ENCODE results near the gene INTS2.
A peak's percentile ranks its signal among the peaks of the same experiment; 100 is the strongest.

INTS2 gene
- long read RNA-seq, full-length matches to known transcripts = 8 of 20 reads
- long read RNA-seq, partial matches to known transcripts = 6 of 20 reads
- long read RNA-seq, other reads (novel, unspliced or antisense) = 6 of 20 reads

- TF ChIP-seq CTCF (IDR thresholded peaks at IDR 0.05; ENCODE audit: insufficient read depth, low read length) (no peak), POLR2AphosphoS5 (IDR thresholded peaks at IDR 0.05; ENCODE audit: low read depth) (peak; percentile 92), SPI1 (IDR thresholded peaks at IDR 0.05; ENCODE audit: borderline replicate concordance, low read depth) (0 out of 2 replicates have a peak, but pooled peaks have one; percentile 5), GABPA (IDR thresholded peaks at IDR 0.05; ENCODE audit: low read depth) (no peak), REST (IDR thresholded peaks at IDR 0.05; ENCODE audit: insufficient replicate concordance, low read depth) (peak; percentile 32)
- peak within 1 kb of the TSS; percentile 81 for H3K27ac ChIP-seq (replicated peaks)
- peak within 1 kb of the TSS; percentile 50 for H3K4me3 ChIP-seq (replicated peaks; ENCODE audit: insufficient read depth, low read length)
- H3K27me3 ChIP-seq (ENCODE audit: insufficient read depth, poor library complexity, severe bottlenecking) = no peaks in the 10 kb centered on the region
- DNase-seq (ENCODE audit: low read depth in 1 of 2, low spot score in 1 of 2) = peak; percentile 89 to 95
These were observed at the start of gene INTS2 for GRCh38 chr17:61927208-61928100. INTS2 (minus strand) TSS chr17:61927982; CDS start chr17:61926644, 1,338 bp downstream.

- no peak for DNase-seq (ENCODE audit: low read depth in 1 of 2, low spot score in 1 of 2)
- no peak for TF ChIP-seq POLR2AphosphoS5 (IDR thresholded peaks at IDR 0.05; ENCODE audit: low read depth)
- no peak for TF ChIP-seq CTCF (IDR thresholded peaks at IDR 0.05; ENCODE audit: insufficient read depth, low read length)
- no peak for TF ChIP-seq SPI1 (IDR thresholded peaks at IDR 0.05; ENCODE audit: borderline replicate concordance, low read depth)
- TF ChIP-seq GABPA (IDR thresholded peaks at IDR 0.05; ENCODE audit: low read depth) = no peak
- no peak for TF ChIP-seq REST (IDR thresholded peaks at IDR 0.05; ENCODE audit: insufficient replicate concordance, low read depth)
These were observed 46.3 kb upstream of the INTS2 start for GRCh38 chr17:61974115-61974514.

GRCh38 chr17:61972311-61972710, 44.5 kb upstream of the INTS2 start:
- Histone ChIP-seq H3K27me3 (ENCODE audit: insufficient read depth, poor library complexity, severe bottlenecking) (no peaks in the 10 kb centered on the region), H3K4me3 (replicated peaks; ENCODE audit: insufficient read depth, low read length) (no peak overlapping the region), H3K27ac (replicated peaks) (no peak overlapping the region)
- DNase-seq (ENCODE audit: low read depth in 1 of 2, low spot score in 1 of 2) = no peak
- TF ChIP-seq GABPA (IDR thresholded peaks at IDR 0.05; ENCODE audit: low read depth) = no peak
- TF ChIP-seq SPI1 (IDR thresholded peaks at IDR 0.05; ENCODE audit: borderline replicate concordance, low read depth) = no peak
- no peak for TF ChIP-seq CTCF (IDR thresholded peaks at IDR 0.05; ENCODE audit: insufficient read depth, low read length)
- no peak for TF ChIP-seq REST (IDR thresholded peaks at IDR 0.05; ENCODE audit: insufficient replicate concordance, low read depth)
- no peak for TF ChIP-seq POLR2AphosphoS5 (IDR thresholded peaks at IDR 0.05; ENCODE audit: low read depth)

More at GRCh38 chr17:61974115-61974514, 46.3 kb upstream of the INTS2 start:
- Histone ChIP-seq H3K27me3 (ENCODE audit: insufficient read depth, poor library complexity, severe bottlenecking) (no peaks in the 10 kb centered on the region), H3K27ac (replicated peaks) (no peak overlapping the region), H3K4me3 (replicated peaks; ENCODE audit: insufficient read depth, low read length) (no peak overlapping the region)
